SU-DHL-6 (cell line): ENCODE measurements around the gene ITGA1.

Experiments
- EZH2phosphoT487 ChIP-seq: fragments of 200-600 bp; sonication (generic), shearing (Covaris generic); conservative IDR thresholded peaks from 2 replicates; pipeline ENCODE4 v1.6.1; 2018; ENCODE audit warnings: mild to moderate bottlenecking, antibody characterized with exemption, low read length, moderate library complexity, mixed read lengths
- TF ChIP-seq, protein P1 (sequence below): fragments of 200-600 bp; sonication (generic); IDR thresholded peaks from one replicate; pipeline ENCODE4 v1.5.1; 2017; ENCODE audit warnings: antibody characterized with exemption, mild to moderate bottlenecking, low read length, moderate library complexity; ENCODE audit not compliant: insufficient read depth, poor library complexity, severe bottlenecking

DNA sequence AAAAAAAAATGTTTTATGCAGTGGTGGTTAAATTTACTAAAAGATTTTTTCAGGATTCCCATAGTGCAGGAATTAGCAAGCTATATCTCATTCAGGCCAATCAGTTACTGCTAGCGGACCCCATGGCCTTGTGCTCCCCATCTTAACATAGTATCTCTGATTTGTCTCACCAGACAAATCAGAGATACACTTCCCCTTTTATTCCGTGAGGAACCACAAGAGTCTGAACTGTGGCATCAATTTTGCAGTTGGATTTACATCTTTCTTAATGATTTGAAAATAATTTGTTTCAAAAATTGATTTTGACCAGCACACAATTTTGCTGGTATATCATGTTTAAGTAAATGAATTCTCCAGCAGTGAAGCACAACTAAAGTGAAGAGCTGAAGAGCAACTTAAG is 17.9 kb downstream of the ITGA1 start:
- TF ChIP-seq, protein P1, sequence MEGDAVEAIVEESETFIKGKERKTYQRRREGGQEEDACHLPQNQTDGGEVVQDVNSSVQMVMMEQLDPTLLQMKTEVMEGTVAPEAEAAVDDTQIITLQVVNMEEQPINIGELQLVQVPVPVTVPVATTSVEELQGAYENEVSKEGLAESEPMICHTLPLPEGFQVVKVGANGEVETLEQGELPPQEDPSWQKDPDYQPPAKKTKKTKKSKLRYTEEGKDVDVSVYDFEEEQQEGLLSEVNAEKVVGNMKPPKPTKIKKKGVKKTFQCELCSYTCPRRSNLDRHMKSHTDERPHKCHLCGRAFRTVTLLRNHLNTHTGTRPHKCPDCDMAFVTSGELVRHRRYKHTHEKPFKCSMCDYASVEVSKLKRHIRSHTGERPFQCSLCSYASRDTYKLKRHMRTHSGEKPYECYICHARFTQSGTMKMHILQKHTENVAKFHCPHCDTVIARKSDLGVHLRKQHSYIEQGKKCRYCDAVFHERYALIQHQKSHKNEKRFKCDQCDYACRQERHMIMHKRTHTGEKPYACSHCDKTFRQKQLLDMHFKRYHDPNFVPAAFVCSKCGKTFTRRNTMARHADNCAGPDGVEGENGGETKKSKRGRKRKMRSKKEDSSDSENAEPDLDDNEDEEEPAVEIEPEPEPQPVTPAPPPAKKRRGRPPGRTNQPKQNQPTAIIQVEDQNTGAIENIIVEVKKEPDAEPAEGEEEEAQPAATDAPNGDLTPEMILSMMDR: no peak
- TF ChIP-seq EZH2phosphoT487: no peak
